Mesendoderm (in vitro differentiated cells): ENCODE results near the gene CTAGE9.
"Not testable (repeated sequence)": the region's sequence is repeated elsewhere in the genome, so short reads cannot be mapped to it uniquely, and the experiment has no call there.

Source experiments
- DNase-seq: peaks from one replicate; pipeline ENCODE4 v3.0.0; 2013
- H2AK5ac ChIP-seq: 2 replicates; pipeline ENCODE4 v1.6.1; 2013; ENCODE audit warnings: low read length, inconsistent platforms
- H2BK120ac ChIP-seq: 2 replicates; pipeline ENCODE4 v1.6.1; 2013; ENCODE audit warnings: low read depth, mild to moderate bottlenecking, low read length, moderate library complexity, mixed read lengths
- H2BK15ac ChIP-seq: replicated peaks from 2 replicates; pipeline ENCODE4 v1.6.1; 2013; ENCODE audit warnings: low read depth, mild to moderate bottlenecking, moderate library complexity
- H2BK5ac ChIP-seq: 2 replicates; pipeline ENCODE4 v1.6.1; 2013; ENCODE audit warnings: low read length, inconsistent platforms
- H3K18ac ChIP-seq: 2 replicates; pipeline ENCODE4 v1.6.1; 2013; ENCODE audit warnings: mild to moderate bottlenecking, low read length, mixed read lengths
- H3K23ac ChIP-seq: one replicate; pipeline ENCODE4 v1.6.1; 2013; ENCODE audit warnings: low read length
- H3K27ac ChIP-seq: 2 replicates; pipeline ENCODE4 v1.5.1; 2013; ENCODE audit warnings: low read depth, mild to moderate bottlenecking, inconsistent platforms, low read length, moderate library complexity
- H3K27me3 ChIP-seq: 2 replicates; pipeline ENCODE4 v1.6.1; 2013; ENCODE audit warnings: low read length, control low read depth, mild to moderate bottlenecking, inconsistent platforms; ENCODE audit not compliant: insufficient read depth, poor library complexity
- H3K36me3 ChIP-seq: 2 replicates; pipeline ENCODE4 v1.6.1; 2013; ENCODE audit warnings: low read length, inconsistent platforms; ENCODE audit not compliant: control insufficient read depth, insufficient read depth
- H3K4ac ChIP-seq: one replicate; pipeline ENCODE4 v1.6.1; 2013; ENCODE audit warnings: low read depth, mild to moderate bottlenecking, low read length, moderate library complexity
- H3K4me1 ChIP-seq: 2 replicates; pipeline ENCODE4 v1.6.1; 2013; ENCODE audit warnings: low read depth, low read length, inconsistent platforms; ENCODE audit not compliant: control insufficient read depth
- H3K4me2 ChIP-seq: 2 replicates; pipeline ENCODE4 v1.6.1; 2013; ENCODE audit warnings: low read length
- H3K4me3 ChIP-seq: 2 replicates; pipeline ENCODE4 v1.5.1; 2013; ENCODE audit warnings: mild to moderate bottlenecking, low read length
- H3K56ac ChIP-seq: one replicate; pipeline ENCODE4 v1.6.1; 2013; ENCODE audit warnings: low read length
- H3K79me1 ChIP-seq: 2 replicates; pipeline ENCODE4 v1.6.1; 2013; ENCODE audit warnings: low read length, inconsistent platforms
- H3K79me2 ChIP-seq: 2 replicates; pipeline ENCODE4 v1.6.1; 2013; ENCODE audit warnings: mild to moderate bottlenecking, low read length; ENCODE audit not compliant: control insufficient read depth, insufficient read depth
- H3K9ac ChIP-seq: 2 replicates; pipeline ENCODE4 v1.6.1; 2013; ENCODE audit warnings: low read length, inconsistent platforms
- H4K5ac ChIP-seq: one replicate; pipeline ENCODE4 v1.6.1; 2013; ENCODE audit warnings: low read length
- H4K8ac ChIP-seq: one replicate; pipeline ENCODE4 v1.6.1; 2013; ENCODE audit warnings: low read depth, mild to moderate bottlenecking, control low read depth, low read length, moderate library complexity
- WGBS: extraction: QIAGEN DNeasy Blood & Tissue Kit; methylation state at CpG from one replicate; pipeline ENCODE4 v1.1.7; 2013; ENCODE audit warnings: low lambda C conversion rate, missing lambda C conversion rate; ENCODE audit not compliant: insufficient coverage; ENCODE audit errors: extremely low coverage; 5-methylcytosine and 5-hydroxymethylcytosine counted together

The CTAGE9 gene

GRCh38 chr6:131727467-131727866 lies 16.6 kb upstream of the CTAGE9 start:
- Histone ChIP-seq H4K8ac (no peak overlapping the region), H3K23ac (no peak overlapping the region), H3K79me1 (no peaks in the 10 kb centered on the region), H3K4ac (no peak overlapping the region), H4K5ac (no peak overlapping the region), H2AK5ac (no peak overlapping the region), H3K4me3 (no peak overlapping the region), H2BK5ac (no peak overlapping the region), H2BK15ac (no peak overlapping the region), H3K4me1 (no peaks in the 10 kb centered on the region), H3K18ac (no peak overlapping the region), H2BK120ac (no peak overlapping the region), H3K56ac (no peak overlapping the region), H3K36me3 (no peaks in the 10 kb centered on the region), H3K9ac (no peak overlapping the region), H3K27me3 (no peaks in the 10 kb centered on the region), H3K27ac (no peak overlapping the region), H3K4me2 (no peak overlapping the region), H3K79me2 (no peaks in the 10 kb centered on the region)
- DNase-seq = no peak
- no CpG with 5 or more reads among the region's 5 CpGs for WGBS

DNA sequence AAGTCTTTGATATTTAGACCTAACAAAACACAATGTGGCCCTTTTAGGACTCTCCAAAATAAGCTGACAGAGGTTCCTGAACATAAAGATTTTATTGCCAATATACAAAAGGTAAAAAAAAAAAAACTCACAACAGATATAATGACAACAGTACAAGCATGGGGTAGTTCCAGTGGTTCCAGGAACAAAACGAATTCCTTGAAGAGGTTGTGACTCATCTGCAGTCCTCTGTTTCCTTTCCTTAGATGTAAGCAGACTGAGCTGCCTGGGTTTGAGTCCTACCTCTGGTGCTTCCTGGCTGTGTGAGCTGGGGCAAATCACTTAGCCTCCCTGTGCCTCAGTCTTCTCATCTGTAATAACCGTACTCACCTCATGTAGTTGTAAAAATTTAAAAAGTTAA lies 13.3 kb upstream of the CTAGE9 start:
- Histone ChIP-seq H2BK15ac (no peak overlapping the region), H3K36me3 (no peaks in the 10 kb centered on the region), H3K4me3 (no peak overlapping the region), H2AK5ac (no peak overlapping the region), H3K4ac (no peak overlapping the region), H3K56ac (no peak overlapping the region), H4K8ac (no peak overlapping the region), H3K27ac (no peak overlapping the region), H3K23ac (no peak overlapping the region), H3K18ac (no peak overlapping the region), H3K9ac (no peak overlapping the region), H3K27me3 (no peaks in the 10 kb centered on the region), H3K4me2 (no peak overlapping the region), H3K79me1 (no peaks in the 10 kb centered on the region), H4K5ac (no peak overlapping the region), H2BK5ac (no peak overlapping the region), H2BK120ac (no peak overlapping the region), H3K79me2 (no peaks in the 10 kb centered on the region), H3K4me1 (no peaks in the 10 kb centered on the region)
- no CpG with 5 or more reads among the region's 2 CpGs for WGBS
- DNase-seq = peak; percentile 6

GRCh38 chr6:131721161-131721560 lies 10.3 kb upstream of the CTAGE9 start:
- no peak overlapping the region for H4K8ac ChIP-seq
- no peaks in the 10 kb centered on the region for H3K27me3 ChIP-seq
- H3K56ac ChIP-seq = no peak overlapping the region
- no peak overlapping the region for H3K9ac ChIP-seq
- H3K36me3 ChIP-seq = no peaks in the 10 kb centered on the region
- H4K5ac ChIP-seq = no peak overlapping the region
- H3K4me3 ChIP-seq = no peak overlapping the region
- H3K27ac ChIP-seq = no peak overlapping the region
- DNase-seq = no peak
- WGBS = no CpG with 5 or more reads among the region's 2 CpGs
- H3K79me1 ChIP-seq = no peaks in the 10 kb centered on the region
- no peak overlapping the region for H3K23ac ChIP-seq
- H2BK120ac ChIP-seq = no peak overlapping the region
- H2BK15ac ChIP-seq = no peak overlapping the region
- no peak overlapping the region for H2AK5ac ChIP-seq
- no peak overlapping the region for H3K4ac ChIP-seq
- no peaks in the 10 kb centered on the region for H3K79me2 ChIP-seq
- no peak overlapping the region for H2BK5ac ChIP-seq
- H3K4me2 ChIP-seq = no peak overlapping the region
- H3K4me1 ChIP-seq = no peaks in the 10 kb centered on the region
- no peak overlapping the region for H3K18ac ChIP-seq

- no peak for DNase-seq
- no peak overlapping the region for H3K4me2 ChIP-seq
- H3K79me2 ChIP-seq = no peaks in the 10 kb centered on the region
- no peak overlapping the region for H2BK120ac ChIP-seq
- no CpG with 5 or more reads among the region's 3 CpGs for WGBS
- no peak overlapping the region for H4K5ac ChIP-seq
- H3K9ac ChIP-seq = no peak overlapping the region
- no peak overlapping the region for H3K4ac ChIP-seq
- H2BK5ac ChIP-seq = no peak overlapping the region
- no peak overlapping the region for H3K18ac ChIP-seq
- H3K4me1 ChIP-seq = no peaks in the 10 kb centered on the region
- no peaks in the 10 kb centered on the region for H3K79me1 ChIP-seq
- no peak overlapping the region for H3K56ac ChIP-seq
- no peak overlapping the region for H2AK5ac ChIP-seq
- no peak overlapping the region for H2BK15ac ChIP-seq
- H4K8ac ChIP-seq = no peak overlapping the region
- no peaks in the 10 kb centered on the region for H3K27me3 ChIP-seq
- no peak overlapping the region for H3K4me3 ChIP-seq
- no peak overlapping the region for H3K27ac ChIP-seq
- H3K36me3 ChIP-seq = no peaks in the 10 kb centered on the region
- H3K23ac ChIP-seq = no peak overlapping the region
Measured at GRCh38 chr6:131717836-131718542, 7.2 kb upstream of the CTAGE9 start.

DNA sequence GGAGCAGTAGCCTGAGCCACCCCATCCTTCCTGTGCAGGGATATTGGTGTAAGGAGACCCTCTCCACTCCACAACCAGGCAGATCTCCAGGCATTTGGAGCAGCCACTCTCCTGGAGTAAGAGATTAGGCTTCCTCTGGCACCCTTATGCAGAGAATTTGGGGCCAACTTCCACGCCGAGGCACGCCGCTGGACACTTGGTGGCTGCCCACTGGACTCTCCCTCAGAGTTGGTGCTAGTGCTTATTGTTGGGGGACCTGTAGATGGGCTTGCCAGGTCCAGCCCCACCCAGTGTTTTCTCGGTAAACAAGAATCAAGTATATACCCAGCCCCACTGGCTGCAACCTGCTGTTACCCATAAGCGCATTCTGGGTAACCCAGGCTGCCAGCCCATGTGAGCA lies 4.8 kb upstream of the CTAGE9 start:
- H3K79me1 ChIP-seq, DNase-seq, H3K79me2 ChIP-seq, H3K4me3 ChIP-seq, H3K23ac ChIP-seq, H3K27ac ChIP-seq, H3K4ac ChIP-seq, H2AK5ac ChIP-seq, H3K27me3 ChIP-seq, H3K56ac ChIP-seq, H4K5ac ChIP-seq, H3K36me3 ChIP-seq, H4K8ac ChIP-seq, H3K18ac ChIP-seq, H2BK5ac ChIP-seq, H3K4me2 ChIP-seq, H2BK15ac ChIP-seq, H3K4me1 ChIP-seq, H3K9ac ChIP-seq, H2BK120ac ChIP-seq: not testable (repeated sequence)
- no CpG with 5 or more reads among the region's 6 CpGs for WGBS

GRCh38 chr6:131703905-131704304 lies 6.9 kb downstream of the CTAGE9 start:
- not testable (repeated sequence) for H3K27me3 ChIP-seq, H3K36me3 ChIP-seq, H3K56ac ChIP-seq, H3K4me1 ChIP-seq, H4K8ac ChIP-seq, H2BK120ac ChIP-seq, H3K18ac ChIP-seq, DNase-seq, H3K9ac ChIP-seq, H2BK5ac ChIP-seq, H3K4me2 ChIP-seq, H2AK5ac ChIP-seq, H3K4me3 ChIP-seq, H2BK15ac ChIP-seq, H3K27ac ChIP-seq, H3K23ac ChIP-seq, H4K5ac ChIP-seq, H3K79me1 ChIP-seq, H3K79me2 ChIP-seq, H3K4ac ChIP-seq
- no CpG with 5 or more reads among the region's 2 CpGs for WGBS
